Gastroesophageal sphincter (tissue), 3 donors: ENCODE results near the gene RPA1.
A peak's percentile ranks its signal among the peaks of the same experiment; 100 is the strongest.

Experiments
- POLR2A ChIP-seq, 2 donors: fragments of 450-650 bp; IDR thresholded peaks; one replicate each; pipeline ENCODE4 v1.6.1; 2017; ENCODE audit warnings: antibody characterized with exemption in 2 of 2, mild to moderate bottlenecking in 2 of 2, moderate library complexity in 1 of 2
- TF ChIP-seq, protein P1 (sequence below), 4 experiments: fragments of 200-600 bp in 2 of 4; fragments of 450-650 bp in 2 of 4; sonication (generic) in 1 of 4; IDR thresholded peaks; one replicate each; pipeline ENCODE4 v1.5.1; 2017 to 2019; ENCODE audit warnings: antibody characterized with exemption in 4 of 4, mild to moderate bottlenecking in 2 of 4, moderate library complexity in 2 of 4

DNA sequence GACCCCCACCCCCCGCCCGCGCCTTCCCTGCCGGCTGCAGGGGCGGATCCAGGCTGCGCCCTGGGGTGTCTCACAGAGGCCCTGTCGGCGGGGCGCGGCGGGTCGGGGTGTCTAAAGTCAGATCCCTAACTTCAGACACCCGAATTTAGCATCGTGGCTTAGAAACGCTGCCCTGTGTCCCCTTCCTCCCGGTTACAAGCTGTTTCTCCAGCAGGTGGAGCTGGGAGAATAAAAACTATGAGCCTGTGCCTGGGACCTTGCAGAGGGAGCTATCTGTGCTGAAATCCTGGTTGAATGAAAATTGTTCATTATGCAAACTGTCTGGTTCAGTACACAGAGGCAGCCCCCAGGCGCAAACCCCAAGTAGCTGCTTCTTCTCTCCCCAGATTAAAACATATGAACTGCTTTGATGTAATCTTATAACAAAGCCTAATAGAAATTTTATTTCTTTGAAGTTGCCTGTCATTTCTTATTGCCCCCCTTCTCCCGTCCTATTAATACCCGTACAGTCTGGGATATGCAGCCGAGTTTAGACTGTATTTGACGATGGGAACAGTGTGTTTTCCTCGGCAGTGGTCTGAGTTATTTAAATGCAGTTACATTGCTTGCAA, 79.0 kb downstream of the RPA1 start:
- TF ChIP-seq, protein P1, sequence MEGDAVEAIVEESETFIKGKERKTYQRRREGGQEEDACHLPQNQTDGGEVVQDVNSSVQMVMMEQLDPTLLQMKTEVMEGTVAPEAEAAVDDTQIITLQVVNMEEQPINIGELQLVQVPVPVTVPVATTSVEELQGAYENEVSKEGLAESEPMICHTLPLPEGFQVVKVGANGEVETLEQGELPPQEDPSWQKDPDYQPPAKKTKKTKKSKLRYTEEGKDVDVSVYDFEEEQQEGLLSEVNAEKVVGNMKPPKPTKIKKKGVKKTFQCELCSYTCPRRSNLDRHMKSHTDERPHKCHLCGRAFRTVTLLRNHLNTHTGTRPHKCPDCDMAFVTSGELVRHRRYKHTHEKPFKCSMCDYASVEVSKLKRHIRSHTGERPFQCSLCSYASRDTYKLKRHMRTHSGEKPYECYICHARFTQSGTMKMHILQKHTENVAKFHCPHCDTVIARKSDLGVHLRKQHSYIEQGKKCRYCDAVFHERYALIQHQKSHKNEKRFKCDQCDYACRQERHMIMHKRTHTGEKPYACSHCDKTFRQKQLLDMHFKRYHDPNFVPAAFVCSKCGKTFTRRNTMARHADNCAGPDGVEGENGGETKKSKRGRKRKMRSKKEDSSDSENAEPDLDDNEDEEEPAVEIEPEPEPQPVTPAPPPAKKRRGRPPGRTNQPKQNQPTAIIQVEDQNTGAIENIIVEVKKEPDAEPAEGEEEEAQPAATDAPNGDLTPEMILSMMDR (IDR thresholded peaks at IDR 0.05) = peak in 3 of 4 experiments; percentile 77 to 79 (median 78)
- TF ChIP-seq POLR2A (IDR thresholded peaks at IDR 0.05) = no peak
